ENCODE measurements around the gene THBD. TPM values are rescaled to one million over a fixed set of nuclear protein-coding genes. Genes with fewer than 3 reads are reported as not detected.

THBD gene
- total RNA-seq, 4 donors from 2014 or later: 54.9 to 93.4 (median 75.1) TPM

- no peaks in the 10 kb centered on the region for H3K27me3 ChIP-seq
- H3K4me1 ChIP-seq: peaks cover 0 to 42% (median 17%) of the 10 kb centered on the region in 3 donors
- 81 to 89% methylated on average over 4 of the region's 4 CpGs for WGBS, 2 donors
- no peak overlapping the region for H3K4me3 ChIP-seq
- TF ChIP-seq CTCF (IDR thresholded peaks at IDR 0.05): no peak
- no peak for TF ChIP-seq POLR2A (IDR thresholded peaks at IDR 0.05)
- no peaks in the 10 kb centered on the region for H3K36me3 ChIP-seq
- no peak for DNase-seq
- intact Hi-C loops (cut with DNase I): no loop called here
- H3K9me3 ChIP-seq: no peaks in the 10 kb centered on the region
- H3K27ac ChIP-seq: peak overlapping the region in 1 of 4 donors; percentile 23
Observed at GRCh38 chr20:23077277-23077676, 27.8 kb upstream of the THBD start.

- H3K9me3 ChIP-seq: no peaks in the 10 kb centered on the region
- WGBS, 2 donors: 83 to 96% methylated on average over 2 to 3 of the region's 3 CpGs
- no peaks in the 10 kb centered on the region for H3K36me3 ChIP-seq
- intact Hi-C loops (cut with DNase I): no loop called here
- peaks cover 0 to 20% (median 13%) of the 10 kb centered on the region in 3 donors for H3K4me1 ChIP-seq
- H3K27me3 ChIP-seq: no peaks in the 10 kb centered on the region
- no peak overlapping the region for H3K4me3 ChIP-seq
- TF ChIP-seq POLR2A (IDR thresholded peaks at IDR 0.05): no peak
- no peak for TF ChIP-seq CTCF (IDR thresholded peaks at IDR 0.05)
- DNase-seq: no peak
- no peak overlapping the region for H3K27ac ChIP-seq
Observed at GRCh38 chr20:23074052-23074451, 24.6 kb upstream of the THBD start.

- no peak overlapping the region for H3K4me3 ChIP-seq
- DNase-seq: no peak
- H3K27me3 ChIP-seq: no peaks in the 10 kb centered on the region
- 63 to 74% methylated on average over 11 of the region's 11 CpGs for WGBS, 2 donors
- no peaks in the 10 kb centered on the region for H3K36me3 ChIP-seq
- H3K4me1 ChIP-seq: peaks cover 0 to 10% (median 4%) of the 10 kb centered on the region in 3 donors
- no peaks in the 10 kb centered on the region for H3K9me3 ChIP-seq
- H3K27ac ChIP-seq: no peak overlapping the region
- intact Hi-C loops (cut with DNase I): no loop called here
- TF ChIP-seq POLR2A (IDR thresholded peaks at IDR 0.05): no peak
- no peak for TF ChIP-seq CTCF (IDR thresholded peaks at IDR 0.05)
Observed at GRCh38 chr20:23072892-23073586, 23.6 kb upstream of the THBD start.

- TF ChIP-seq POLR2A (IDR thresholded peaks at IDR 0.05) (no peak), CTCF (IDR thresholded peaks at IDR 0.05) (no peak)
- Histone ChIP-seq H3K36me3 (no peaks in the 10 kb centered on the region), H3K4me3 (no peak overlapping the region), H3K4me1 (no peaks in the 10 kb centered on the region), H3K27me3 (peaks cover 0 to 7% (median 0%) of the 10 kb centered on the region in 4 donors), H3K27ac (no peak overlapping the region), H3K9me3 (no peaks in the 10 kb centered on the region)
- DNase-seq: no peak
- WGBS, 2 donors: 74 to 83% methylated on average over 4 of the region's 4 CpGs
- intact Hi-C loops (cut with DNase I): no loop called here
Observed at GRCh38 chr20:23071996-23072395, 22.5 kb upstream of the THBD start.

- no peaks in the 10 kb centered on the region for H3K9me3 ChIP-seq
Observed at GRCh38 chr20:23071398-23071797, 21.9 kb upstream of the THBD start.

More at GRCh38 chr20:23071398-23071797, 21.9 kb upstream of the THBD start:
- intact Hi-C loops (cut with DNase I): no loop called here
- Histone ChIP-seq H3K36me3 (no peaks in the 10 kb centered on the region), H3K4me1 (no peaks in the 10 kb centered on the region), H3K4me3 (no peak overlapping the region), H3K27me3 (peaks cover 0 to 7% (median 0%) of the 10 kb centered on the region in 4 donors), H3K27ac (no peak overlapping the region)
- DNase-seq: no peak
- 61 to 65% methylated on average over 3 of the region's 3 CpGs for WGBS, 2 donors
- no peak for TF ChIP-seq POLR2A (IDR thresholded peaks at IDR 0.05)
- TF ChIP-seq CTCF (IDR thresholded peaks at IDR 0.05): no peak
